Fibroblast of mammary gland (primary cell): Measurements from ENCODE around the gene GHDC.
A peak's percentile ranks its signal among the peaks of the same experiment; 100 is the strongest.

Experiments
- DNase-seq: peaks from one replicate; pipeline ENCODE4 v3.0.0-alpha.2; 2010; ENCODE audit warnings: low read depth
- H3K4me3 ChIP-seq: 2 replicates; pipeline ENCODE4 v1.5.1; 2011; ENCODE audit warnings: low read depth, mild to moderate bottlenecking, low read length, moderate library complexity; ENCODE audit not compliant: control insufficient read depth
- CTCF ChIP-seq: conservative IDR thresholded peaks from 2 replicates; pipeline ENCODE4 v1.5.1; 2011; ENCODE audit warnings: low read depth, low read length, inconsistent platforms; ENCODE audit not compliant: control insufficient read depth, insufficient read depth

GHDC gene

GRCh38 chr17:42180922-42181850 is 13.1 kb downstream of the GHDC start, which contains the start of gene KCNH4:
Gene KCNH4 (minus strand): TSS chr17:42181142. CDS start chr17:42180945, 197 bp downstream.
- no peak within 1 kb of the TSS for H3K4me3 ChIP-seq
- TF ChIP-seq CTCF = peak; percentile 43

GRCh38 chr17:42180411-42180921 is 13.8 kb downstream of the GHDC start:
- H3K4me3 ChIP-seq = no peak overlapping the region
- TF ChIP-seq CTCF = no peak
- no peak for DNase-seq

More at GRCh38 chr17:42180922-42181850, 13.1 kb downstream of the GHDC start, which contains the start of gene KCNH4:
- peak; percentile 72 for DNase-seq

- no peak for TF ChIP-seq CTCF
- peak; percentile 30 for DNase-seq
- no peak overlapping the region for H3K4me3 ChIP-seq
Observed at GRCh38 chr17:42179911-42180410, 14.3 kb downstream of the GHDC start.

GRCh38 chr17:42179335-42179734 is 15.0 kb downstream of the GHDC start:
- no peak for TF ChIP-seq CTCF
- no peak for DNase-seq
- no peak overlapping the region for H3K4me3 ChIP-seq

GRCh38 chr17:42178817-42179216 is 15.5 kb downstream of the GHDC start:
- no peak for DNase-seq
- no peak overlapping the region for H3K4me3 ChIP-seq
- TF ChIP-seq CTCF = no peak

GRCh38 chr17:42177684-42178083 is 16.6 kb downstream of the GHDC start:
- DNase-seq = no peak
- H3K4me3 ChIP-seq = no peak overlapping the region
- TF ChIP-seq CTCF = no peak
